CD4-positive, alpha-beta T cell (primary cell): Measurements from ENCODE around the gene SERPINA12. TPM values are rescaled to one million over a fixed set of nuclear protein-coding genes. Genes with fewer than 3 reads are reported as not detected.

Source experiments
- ATAC-seq: fragments of 200-7000 bp; cut with Tn5 transposase; one replicate; pipeline ENCODE4 v1.10.0; 2022; ENCODE audit warnings: mild to moderate bottlenecking; ENCODE audit not compliant: poor library complexity
- CTCF ChIA-PET: fragments of 350-600 bp; sonication (Branson Sonifier 250); formaldehyde crosslinking; loops from one replicate; lab custom pipeline; 2021; ENCODE audit warnings: antibody characterized with exemption, inconsistent platforms; lab: Charles Lee
- POLR2A ChIA-PET: fragments of 350-600 bp; sonication (Branson Sonifier 250); formaldehyde crosslinking; loops from one replicate; lab custom pipeline; 2021; ENCODE audit warnings: antibody characterized with exemption, inconsistent platforms; lab: Charles Lee
- DNase-seq, 14 experiments: peaks; one replicate each; pipeline ENCODE4 v3.0.0-alpha.2; 2013 to 2020; ENCODE audit warnings: mixed read lengths in 2 of 14
- H3K27ac ChIP-seq, 2 donors: one replicate each; pipeline versions ENCODE4 v1.5.1 to v1.7.0; 2013; ENCODE audit warnings: low read length in 2 of 2, low read depth in 1 of 2, mild to moderate bottlenecking in 1 of 2
- H3K27me3 ChIP-seq, 2 experiments: 1 replicate in 1 of 2; 2 replicates in 1 of 2; pipeline versions ENCODE4 v1.6.1 to v1.7.0; 2013; ENCODE audit warnings: low read length in 2 of 2, control low read depth in 1 of 2, mild to moderate bottlenecking in 1 of 2, moderate library complexity in 1 of 2; ENCODE audit not compliant: insufficient read depth in 2 of 2, control insufficient read depth in 1 of 2
- H3K36me3 ChIP-seq: one replicate; pipeline ENCODE4 v1.6.1; 2013; ENCODE audit warnings: low read length, control low read depth; ENCODE audit not compliant: insufficient read depth
- H3K4me1 ChIP-seq: one replicate; pipeline ENCODE4 v1.6.1; 2013; ENCODE audit warnings: low read length, control low read depth; ENCODE audit not compliant: insufficient read depth
- H3K4me3 ChIP-seq: one replicate; pipeline ENCODE4 v1.5.1; 2013; ENCODE audit warnings: mild to moderate bottlenecking, low read length, moderate library complexity
- H3K9me3 ChIP-seq, 2 experiments: 1 replicate in 1 of 2; 2 replicates in 1 of 2; pipeline versions ENCODE4 v1.6.1 to v1.7.0; 2013; ENCODE audit warnings: low read length in 2 of 2, mild to moderate bottlenecking in 2 of 2, control low read depth in 1 of 2, moderate library complexity in 1 of 2; ENCODE audit not compliant: control insufficient read depth in 1 of 2, insufficient read depth in 1 of 2
- H3K27ac Mint-ChIP-seq: one replicate; pipeline ENCODE4 v1.8.0; 2020; ENCODE audit warnings: mixed read lengths
- H3K27me3 Mint-ChIP-seq: one replicate; pipeline ENCODE4 v1.8.0; 2021; ENCODE audit warnings: mixed read lengths
- H3K36me3 Mint-ChIP-seq: one replicate; pipeline ENCODE4 v1.8.0; 2021; ENCODE audit warnings: low read depth, mixed read lengths
- H3K4me1 Mint-ChIP-seq: one replicate; pipeline ENCODE4 v1.8.0; 2021; ENCODE audit warnings: low read depth, mixed read lengths
- H3K4me3 Mint-ChIP-seq: one replicate; pipeline ENCODE4 v1.8.0; 2020; ENCODE audit warnings: mild to moderate bottlenecking, mixed read lengths
- H3K9me3 Mint-ChIP-seq: one replicate; pipeline ENCODE4 v1.8.0; 2020; ENCODE audit warnings: mixed read lengths
- intact Hi-C, 2 experiments: fragments of 100-400 bp; cut with DNase I in 1 of 2; cut with micrococcal nuclease in 1 of 2; formaldehyde crosslinking; loops; one replicate each; pipeline versions ENCODE4 v1.15.1 to v1.9.0; 2023 to 2025; cut with DNase I, micrococcal nuclease
- total RNA-seq, 174 experiments: library from RNA in 2 of 174; stranded (reverse) in 2 of 174; gene quantifications; one replicate each; pipeline ENCODE4 v1.2.3 and lab custom pipeline; 2021 to 2026
- TF ChIP-seq, protein P1 (sequence below): fragments of 200-600 bp; IDR thresholded peaks from one replicate; pipeline ENCODE4 v1.8.0; 2022; ENCODE audit warnings: antibody characterized with exemption, mild to moderate bottlenecking

The SERPINA12 gene
- total RNA-seq, 2 experiments from 2014 or later: not detected

GRCh38 chr14:94462219-94462551 is 47.1 kb downstream of the SERPINA12 start:
- no peaks in the 10 kb centered on the region for H3K4me1 Mint-ChIP-seq
- intact Hi-C loops: no loop called here
- CTCF ChIA-PET: no interaction called here

GRCh38 chr14:94461526-94462218 is 47.6 kb downstream of the SERPINA12 start:
- H3K27ac ChIP-seq: no peak overlapping the region
- H3K27me3 ChIP-seq: peaks cover 0 to 10% of the 10 kb centered on the region in 2 experiments
- ATAC-seq: no peak
- DNase-seq: no peak
- POLR2A ChIA-PET: no interaction called here
- no peak overlapping the region for H3K4me3 ChIP-seq
- TF ChIP-seq, protein P1, sequence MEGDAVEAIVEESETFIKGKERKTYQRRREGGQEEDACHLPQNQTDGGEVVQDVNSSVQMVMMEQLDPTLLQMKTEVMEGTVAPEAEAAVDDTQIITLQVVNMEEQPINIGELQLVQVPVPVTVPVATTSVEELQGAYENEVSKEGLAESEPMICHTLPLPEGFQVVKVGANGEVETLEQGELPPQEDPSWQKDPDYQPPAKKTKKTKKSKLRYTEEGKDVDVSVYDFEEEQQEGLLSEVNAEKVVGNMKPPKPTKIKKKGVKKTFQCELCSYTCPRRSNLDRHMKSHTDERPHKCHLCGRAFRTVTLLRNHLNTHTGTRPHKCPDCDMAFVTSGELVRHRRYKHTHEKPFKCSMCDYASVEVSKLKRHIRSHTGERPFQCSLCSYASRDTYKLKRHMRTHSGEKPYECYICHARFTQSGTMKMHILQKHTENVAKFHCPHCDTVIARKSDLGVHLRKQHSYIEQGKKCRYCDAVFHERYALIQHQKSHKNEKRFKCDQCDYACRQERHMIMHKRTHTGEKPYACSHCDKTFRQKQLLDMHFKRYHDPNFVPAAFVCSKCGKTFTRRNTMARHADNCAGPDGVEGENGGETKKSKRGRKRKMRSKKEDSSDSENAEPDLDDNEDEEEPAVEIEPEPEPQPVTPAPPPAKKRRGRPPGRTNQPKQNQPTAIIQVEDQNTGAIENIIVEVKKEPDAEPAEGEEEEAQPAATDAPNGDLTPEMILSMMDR: no peak
- H3K36me3 ChIP-seq: no peaks in the 10 kb centered on the region
- peaks cover 14% of the 10 kb centered on the region for H3K27me3 Mint-ChIP-seq
- no peaks in the 10 kb centered on the region for H3K4me1 ChIP-seq
- H3K36me3 Mint-ChIP-seq: no peaks in the 10 kb centered on the region
- intact Hi-C loops: no loop called here
- H3K4me3 Mint-ChIP-seq: no peak overlapping the region
- no peak overlapping the region for H3K27ac Mint-ChIP-seq
- CTCF ChIA-PET: no interaction called here
- peaks cover 10 to 18% of the 10 kb centered on the region in 2 experiments for H3K9me3 ChIP-seq
- peaks cover 12% of the 10 kb centered on the region for H3K9me3 Mint-ChIP-seq
- H3K4me1 Mint-ChIP-seq: no peaks in the 10 kb centered on the region

More at GRCh38 chr14:94462219-94462551, 47.1 kb downstream of the SERPINA12 start:
- Histone ChIP-seq H3K9me3 (peaks cover 10 to 18% of the 10 kb centered on the region in 2 experiments), H3K27me3 (peaks cover 0 to 10% of the 10 kb centered on the region in 2 experiments), H3K4me3 (no peak overlapping the region), H3K36me3 (no peaks in the 10 kb centered on the region), H3K27ac (no peak overlapping the region), H3K4me1 (no peaks in the 10 kb centered on the region)
- no peak overlapping the region for H3K4me3 Mint-ChIP-seq
- TF ChIP-seq, protein P1: no peak
- H3K27ac Mint-ChIP-seq: no peak overlapping the region
- H3K9me3 Mint-ChIP-seq: peaks cover 10% of the 10 kb centered on the region
- DNase-seq (no peak), ATAC-seq (no peak)
- POLR2A ChIA-PET: no interaction called here
- no peaks in the 10 kb centered on the region for H3K36me3 Mint-ChIP-seq
- H3K27me3 Mint-ChIP-seq: peaks cover 13% of the 10 kb centered on the region

DNA sequence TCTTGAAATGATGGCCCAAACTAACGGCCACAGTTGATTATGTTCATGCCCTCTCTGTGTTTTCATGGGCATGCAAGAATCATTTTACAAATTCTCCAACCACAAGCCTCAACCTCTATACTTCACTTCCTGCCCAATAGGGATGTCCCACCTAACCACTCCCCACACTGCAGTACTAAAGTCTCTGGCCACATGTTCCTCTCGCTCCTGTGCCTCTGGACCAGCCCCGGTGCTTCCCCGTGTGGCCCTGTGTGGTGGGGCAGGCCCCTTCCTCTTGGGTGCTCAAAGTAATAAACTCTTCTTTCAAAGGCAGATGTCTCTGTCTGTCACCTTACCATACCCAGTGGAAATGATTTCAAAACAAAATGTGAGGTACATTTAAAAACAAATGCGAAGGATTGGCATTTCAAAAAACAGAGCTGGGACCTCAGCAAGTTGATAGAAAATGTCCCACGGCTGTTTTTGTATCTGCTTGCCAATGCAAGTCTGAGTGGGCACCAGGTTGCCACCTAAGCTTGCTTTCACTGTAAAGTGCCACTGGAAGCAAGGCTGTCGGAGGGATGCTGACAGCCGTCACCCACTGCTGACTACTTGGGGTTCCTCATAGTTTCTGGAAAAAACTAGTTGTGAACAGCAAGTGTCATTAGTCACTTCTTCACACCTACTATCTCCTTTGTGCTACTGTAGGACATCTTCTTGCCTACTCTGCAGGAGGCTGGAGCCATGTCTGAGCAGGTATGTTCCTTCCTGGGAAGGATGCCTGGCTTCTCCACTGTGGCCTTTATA is 48.4 kb downstream of the SERPINA12 start:
- POLR2A ChIA-PET: no interaction called here
- no peak for DNase-seq
- H3K27ac ChIP-seq: no peak overlapping the region
- Mint-ChIP-seq H3K36me3 (no peaks in the 10 kb centered on the region), H3K27ac (no peak overlapping the region), H3K27me3 (peaks cover 15% of the 10 kb centered on the region), H3K4me1 (no peaks in the 10 kb centered on the region), H3K9me3 (peaks cover 9% of the 10 kb centered on the region), H3K4me3 (no peak overlapping the region)
- intact Hi-C loops: no loop called here
- TF ChIP-seq, protein P1: no peak
- H3K27me3 ChIP-seq: peaks cover 0 to 10% of the 10 kb centered on the region in 2 experiments
- no peaks in the 10 kb centered on the region for H3K4me1 ChIP-seq
- ATAC-seq: no peak
- H3K9me3 ChIP-seq: peaks cover 10 to 18% of the 10 kb centered on the region in 2 experiments
- H3K4me3 ChIP-seq: no peak overlapping the region
- CTCF ChIA-PET: no interaction called here
- no peaks in the 10 kb centered on the region for H3K36me3 ChIP-seq
